A549 (cell line): Measurements from ENCODE around the gene KLF16. TPM values are rescaled to one million over a fixed set of nuclear protein-coding genes. Genes with fewer than 3 reads are reported as not detected.

ENCODE experiments used
- ATAC-seq, 2 experiments: fragments of 200-7000 bp in 1 of 2; fragments of >200 bp in 1 of 2; cut with Nextera tagmentation in 1 of 2; cut with Tn5 transposase in 1 of 2; 3 replicates each; pipeline versions ENCODE4 v1.8.0 to v1.9.1; 2018 to 2020; ENCODE audit warnings: mild to moderate bottlenecking in 1 of 2, moderate library complexity in 1 of 2
- CTCF ChIA-PET: fragments of 300-600 bp; sonication (Branson Sonifier 250); formaldehyde crosslinking; extraction: SDS; loops from one replicate; lab custom pipeline; 2021; ENCODE audit warnings: antibody characterized with exemption, inconsistent platforms; lab: Yijun Ruan, JAX
- POLR2A ChIA-PET: fragments of 350-600 bp; formaldehyde crosslinking; extraction: SDS; loops from one replicate; lab custom pipeline; 2021; ENCODE audit warnings: antibody characterized with exemption, inconsistent platforms; lab: Yijun Ruan, JAX
- DNase-seq, 2 experiments: peaks; one replicate each; pipeline versions ENCODE4 v3.0.0 to v3.0.0-alpha.2; 2011 to 2016; ENCODE audit warnings: low read depth in 1 of 2, low spot score in 1 of 2
- FAIRE-seq: peaks from 2 replicates; lab custom pipeline; 2011; peaks lifted over from hg19 to GRCh38; lab: Jason Lieb, UNC
- H3K27ac ChIP-seq, 2 experiments: fragments of >200 bp; sonication (Bioruptor Twin); formaldehyde crosslinking; 3 replicates each; pipeline ENCODE4 v1.5.1; 2016 to 2017
- H3K4me1 ChIP-seq: fragments of >200 bp; sonication (Bioruptor Twin); formaldehyde crosslinking; 3 replicates; pipeline ENCODE4 v1.6.1; 2016
- H3K4me2 ChIP-seq: fragments of >200 bp; sonication (Bioruptor Twin); formaldehyde crosslinking; 3 replicates; pipeline ENCODE4 v1.6.1; 2016
- H3K4me3 ChIP-seq: fragments of >200 bp; sonication (Bioruptor Twin); formaldehyde crosslinking; 3 replicates; pipeline ENCODE4 v1.5.1; 2016
- H3K9me3 ChIP-seq: fragments of >200 bp; sonication (Bioruptor Twin); formaldehyde crosslinking; 3 replicates; pipeline ENCODE4 v1.6.1; 2016
- ATOH8 ChIP-seq: fragments of 250-450 bp; sonication (Bioruptor Pico); IDR thresholded peaks from 2 replicates; pipeline ENCODE4 v1.5.0; 2020; ENCODE audit warnings: low read depth, mild to moderate bottlenecking, moderate library complexity
- BHLHE40 ChIP-seq: IDR thresholded peaks from 2 replicates; pipeline ENCODE4 v1.6.1; 2012; ENCODE audit warnings: low read depth, low read length, inconsistent platforms
- CTCF ChIP-seq: fragments of >200 bp; sonication (Bioruptor Twin); formaldehyde crosslinking; IDR thresholded peaks from 3 replicates; pipeline ENCODE4 v1.5.1; 2016
- EHF ChIP-seq: fragments of 250-450 bp; sonication (Bioruptor Pico); IDR thresholded peaks from 2 replicates; pipeline ENCODE4 v1.5.0; 2020; ENCODE audit warnings: mild to moderate bottlenecking
- ESRRA ChIP-seq: fragments of 150-350 bp; IDR thresholded peaks from 2 replicates; pipeline ENCODE4 v1.6.1; 2014; ENCODE audit warnings: mild to moderate bottlenecking, low read length, borderline replicate concordance
- FOSB ChIP-seq: fragments of 250-450 bp; sonication (Bioruptor Pico); IDR thresholded peaks from 2 replicates; pipeline ENCODE4 v1.5.0; 2020; ENCODE audit warnings: mild to moderate bottlenecking, moderate library complexity
- FOSL2 ChIP-seq, 2 experiments: fragments of 450-650 bp in 1 of 2; fragments of >200 bp in 1 of 2; sonication (Bioruptor Twin) in 1 of 2; formaldehyde crosslinking; IDR thresholded peaks; 2 replicates each; pipeline versions ENCODE4 v1.5.0 to v1.6.1; 2016 to 2020; ENCODE audit warnings: mild to moderate bottlenecking in 1 of 2, moderate library complexity in 1 of 2
- GATA3 ChIP-seq: IDR thresholded peaks from 2 replicates; pipeline ENCODE4 v1.6.1; 2012; ENCODE audit warnings: borderline replicate concordance
- HEYL ChIP-seq: fragments of 250-450 bp; sonication (Bioruptor Pico); IDR thresholded peaks from 2 replicates; pipeline ENCODE4 v1.8.0; 2021; ENCODE audit warnings: mild to moderate bottlenecking, moderate library complexity
- HMGXB4 ChIP-seq: fragments of 250-450 bp; sonication (Bioruptor Pico); IDR thresholded peaks from 2 replicates; pipeline ENCODE4 v1.5.0; 2021; ENCODE audit warnings: mild to moderate bottlenecking, moderate library complexity, borderline replicate concordance
- JUNB ChIP-seq: fragments of >200 bp; sonication (Bioruptor Twin); formaldehyde crosslinking; IDR thresholded peaks from 2 replicates; pipeline ENCODE4 v1.6.1; 2016
- KDM5A ChIP-seq: fragments of 200-600 bp; sonication (generic); IDR thresholded peaks from 2 replicates; pipeline ENCODE4 v1.6.1; 2016; ENCODE audit warnings: antibody characterized with exemption, mild to moderate bottlenecking
- MAZ ChIP-seq: fragments of 150-350 bp; IDR thresholded peaks from 2 replicates; pipeline ENCODE4 v1.6.1; 2014; ENCODE audit warnings: antibody characterized with exemption, low read depth, low read length, borderline replicate concordance
- NR3C1 ChIP-seq: fragments of >200 bp; sonication (Bioruptor Twin); formaldehyde crosslinking; IDR thresholded peaks from 3 replicates; pipeline ENCODE4 v1.6.1; 2017
- PHF8 ChIP-seq: fragments of 200-600 bp; sonication (generic); IDR thresholded peaks from 2 replicates; pipeline ENCODE4 v1.6.1; 2016; ENCODE audit warnings: low read depth, mild to moderate bottlenecking, antibody characterized with exemption, moderate library complexity, borderline replicate concordance
- RARB ChIP-seq: fragments of 250-450 bp; sonication (Bioruptor Pico); IDR thresholded peaks from 2 replicates; pipeline ENCODE4 v1.8.0; 2021; ENCODE audit warnings: mild to moderate bottlenecking, moderate library complexity
- REST ChIP-seq: fragments of 200-600 bp; sonication (generic); IDR thresholded peaks from 2 replicates; pipeline ENCODE4 v1.6.1; 2016; ENCODE audit warnings: antibody characterized with exemption, mild to moderate bottlenecking, moderate library complexity
- RFX5 ChIP-seq: fragments of 450-650 bp; IDR thresholded peaks from 2 replicates; pipeline ENCODE4 v1.7.1; 2014; ENCODE audit warnings: antibody characterized with exemption, mild to moderate bottlenecking, moderate library complexity
- SREBF2 ChIP-seq: fragments of 450-650 bp; IDR thresholded peaks from 2 replicates; pipeline ENCODE4 v1.6.1; 2014; ENCODE audit warnings: mild to moderate bottlenecking, moderate library complexity
- ZC3H11A ChIP-seq: fragments of 450-650 bp; IDR thresholded peaks from 2 replicates; pipeline ENCODE4 v1.6.1; 2014; ENCODE audit warnings: antibody characterized with exemption, mild to moderate bottlenecking
- WGBS: methylation state at CpG from one replicate; pipeline ENCODE4 v1.1.6; 2017; ENCODE audit errors: missing lambda C conversion rate; 5-methylcytosine and 5-hydroxymethylcytosine counted together
- polyA plus RNA-seq, 4 experiments: library from polyadenylated mRNA; depleted of rRNA in 3 of 4; stranded (reverse); fragments of >200 nt; fragmentation: RNase III in 1 of 4; extraction: RNeasy Plus Mini Kit Qiagen cat#74134 plus additional on column Dnase treatment in 1 of 4; gene quantifications; 2 replicates in 3 of 4; 3 replicates in 1 of 4; pipeline ENCODE4 v1.2.3, GENCODE V29; 2011 to 2017

KLF16 gene
- polyA plus RNA-seq, 2 of the 4 experiments (the other 2 are of a cell fraction): 5.8 to 25.7 TPM

GRCh38 chr19:1809678-1810077, 53.7 kb downstream of the KLF16 start:
- no peak for ATAC-seq
- POLR2A ChIA-PET: no interaction called here
- 92% methylated on average over 15 of the region's 18 CpGs for WGBS

More at GRCh38 chr19:1809678-1810077, 53.7 kb downstream of the KLF16 start:
- H3K4me1 ChIP-seq: peaks cover 13% of the 10 kb centered on the region
- H3K9me3 ChIP-seq: no peaks in the 10 kb centered on the region
- no peak for DNase-seq
- TF ChIP-seq JUNB (no peak), MAZ (no peak), FOSB (CRISPR knock-in tag) (no peak), PHF8 (no peak), ATOH8 (CRISPR knock-in tag) (no peak), KDM5A (no peak), NR3C1 (no peak), HMGXB4 (no peak), GATA3 (no peak), RFX5 (no peak), BHLHE40 (no peak), RARB (CRISPR knock-in tag) (no peak), ESRRA (no peak), SREBF2 (no peak), ZC3H11A (no peak), EHF (CRISPR knock-in tag) (no peak), CTCF (no peak), REST (no peak), HEYL (no peak), FOSL2 (IDR thresholded peaks at IDR 0.05) (no peak), FOSL2 (CRISPR knock-in tag; IDR thresholded peaks at IDR 0.05) (no peak)
- TF ChIP-seq, all 56 proteins: peak for 0
- no peak overlapping the region for H3K4me2 ChIP-seq
- FAIRE-seq: no peak
- H3K4me3 ChIP-seq: no peak overlapping the region
- CTCF ChIA-PET: interaction anchor here (2.0 to 3.6 kb wide), 2 partner anchors 14 to 16 kb away, joined by 7 to 13 read pairs; no protein-coding TSS in a partner anchor
- H3K27ac ChIP-seq: no peak overlapping the region
